ENCODE measurements around the gene TTLL1. TPM values are rescaled to one million over a fixed set of nuclear protein-coding genes. Genes with fewer than 3 reads are reported as not detected.
A peak's percentile ranks its signal among the peaks of the same experiment; 100 is the strongest.
"Not testable (repeated sequence)": the region's sequence is repeated elsewhere in the genome, so short reads cannot be mapped to it uniquely, and the experiment has no call there.

TTLL1 gene
- total RNA-seq, 1 donor from 2014 or later, result 16.9 TPM

DNA sequence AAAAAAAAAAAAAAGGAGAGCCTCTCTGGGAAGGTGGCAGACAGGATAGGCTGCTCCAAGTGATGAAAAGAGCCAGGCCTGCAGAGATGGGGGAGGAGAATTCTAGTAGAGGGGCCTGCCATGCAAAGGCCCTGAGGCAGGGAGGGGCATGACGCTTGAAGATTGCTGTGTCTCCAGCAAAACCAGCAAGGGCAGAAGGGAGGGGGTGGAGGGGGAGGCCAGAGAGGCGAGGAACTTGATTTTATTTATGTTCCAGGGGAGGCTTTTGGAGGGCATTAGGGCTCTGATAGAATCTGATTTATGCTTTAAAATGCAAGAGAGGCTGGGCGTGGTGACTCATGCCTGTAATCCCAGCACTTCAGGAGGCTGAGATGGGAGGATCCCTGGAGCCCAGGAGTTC is 57.6 kb downstream of the TTLL1 start:
- Mint-ChIP-seq H3K4me1 (ENCODE audit: unreplicated experiment) (peaks cover 18% of the 10 kb centered on the region), H3K9me3 (no peaks in the 10 kb centered on the region), H3K36me3 (no peaks in the 10 kb centered on the region), H3K27ac (peak overlapping the region; percentile 86), H3K4me3 (no peak overlapping the region), H3K27me3 (no peaks in the 10 kb centered on the region)
- TF ChIP-seq, protein P1, sequence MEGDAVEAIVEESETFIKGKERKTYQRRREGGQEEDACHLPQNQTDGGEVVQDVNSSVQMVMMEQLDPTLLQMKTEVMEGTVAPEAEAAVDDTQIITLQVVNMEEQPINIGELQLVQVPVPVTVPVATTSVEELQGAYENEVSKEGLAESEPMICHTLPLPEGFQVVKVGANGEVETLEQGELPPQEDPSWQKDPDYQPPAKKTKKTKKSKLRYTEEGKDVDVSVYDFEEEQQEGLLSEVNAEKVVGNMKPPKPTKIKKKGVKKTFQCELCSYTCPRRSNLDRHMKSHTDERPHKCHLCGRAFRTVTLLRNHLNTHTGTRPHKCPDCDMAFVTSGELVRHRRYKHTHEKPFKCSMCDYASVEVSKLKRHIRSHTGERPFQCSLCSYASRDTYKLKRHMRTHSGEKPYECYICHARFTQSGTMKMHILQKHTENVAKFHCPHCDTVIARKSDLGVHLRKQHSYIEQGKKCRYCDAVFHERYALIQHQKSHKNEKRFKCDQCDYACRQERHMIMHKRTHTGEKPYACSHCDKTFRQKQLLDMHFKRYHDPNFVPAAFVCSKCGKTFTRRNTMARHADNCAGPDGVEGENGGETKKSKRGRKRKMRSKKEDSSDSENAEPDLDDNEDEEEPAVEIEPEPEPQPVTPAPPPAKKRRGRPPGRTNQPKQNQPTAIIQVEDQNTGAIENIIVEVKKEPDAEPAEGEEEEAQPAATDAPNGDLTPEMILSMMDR (conservative IDR thresholded peaks at IDR 0.05), result no peak
- no peak for DNase-seq (ENCODE audit: extremely low spot score, unreplicated experiment)

DNA sequence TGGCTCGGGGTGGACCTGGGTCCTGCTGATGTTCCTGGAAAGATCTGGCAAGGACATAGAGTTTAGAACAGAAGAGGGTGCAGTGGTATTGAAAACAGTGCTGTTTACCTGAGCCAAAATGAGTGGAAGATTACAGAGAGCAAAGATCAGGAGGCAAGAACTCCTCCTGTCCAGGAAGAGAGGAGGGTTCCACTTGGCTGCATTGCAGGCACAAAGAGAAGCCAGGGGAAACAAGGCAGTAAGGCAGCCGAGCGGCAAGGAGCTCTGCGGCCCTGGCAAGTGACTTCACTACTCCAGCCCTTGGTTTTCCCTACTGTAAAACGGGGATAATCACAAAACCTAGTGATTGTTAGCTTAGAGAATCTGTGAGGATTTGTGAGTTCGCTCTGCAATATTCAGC is 70.6 kb downstream of the TTLL1 start:
- Mint-ChIP-seq H3K36me3 (no peaks in the 10 kb centered on the region), H3K9me3 (no peaks in the 10 kb centered on the region), H3K27ac (no peak overlapping the region), H3K4me3 (no peak overlapping the region), H3K4me1 (ENCODE audit: unreplicated experiment) (peaks cover 13% of the 10 kb centered on the region), H3K27me3 (no peaks in the 10 kb centered on the region)
- no peak for DNase-seq (ENCODE audit: extremely low spot score, unreplicated experiment)
- TF ChIP-seq, protein P1 (conservative IDR thresholded peaks at IDR 0.05), result no peak

DNA sequence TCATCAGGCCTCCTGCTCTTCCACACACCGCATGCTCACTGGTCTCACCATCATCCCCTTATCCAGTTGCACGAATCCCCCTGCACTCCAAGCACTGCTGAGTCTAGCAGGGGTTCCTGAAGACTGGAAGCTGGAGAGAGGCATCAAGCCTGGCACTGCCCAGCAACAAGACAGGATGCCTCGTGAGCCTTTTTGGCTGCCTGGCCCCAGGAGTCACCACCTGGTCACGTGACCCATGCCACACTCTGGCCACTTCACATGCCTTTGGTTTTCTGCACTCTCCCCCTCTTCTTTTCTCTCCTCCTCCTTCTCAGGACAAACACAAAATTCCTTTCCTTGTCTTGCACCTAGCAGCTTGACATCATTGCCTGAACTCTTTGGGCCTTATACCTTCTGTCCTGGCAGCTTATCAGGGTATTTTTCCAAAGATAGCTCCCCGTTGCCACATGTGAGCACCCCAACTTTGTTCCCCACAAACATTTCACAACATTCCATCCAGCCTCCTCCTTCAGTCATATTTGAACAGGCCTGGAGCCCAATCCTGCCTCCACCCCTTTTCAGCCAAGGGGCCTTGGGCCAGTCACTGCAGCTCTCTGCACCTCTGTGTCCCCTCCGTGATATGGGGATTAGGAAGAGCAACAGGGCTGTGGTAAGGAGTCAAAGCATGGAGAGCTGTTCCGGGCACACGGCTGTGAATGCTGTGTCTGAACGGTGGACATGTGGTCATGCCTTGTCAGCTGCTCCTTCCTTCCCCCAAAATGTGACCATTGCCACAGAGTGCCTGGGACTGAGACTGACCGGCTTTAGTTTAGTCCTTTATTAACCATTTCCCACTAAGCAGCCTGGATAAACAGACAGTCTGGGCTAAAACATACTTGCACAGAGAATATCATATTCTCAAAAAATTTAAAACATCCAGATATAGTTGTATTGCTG is 71.4 kb downstream of the TTLL1 start:
- Mint-ChIP-seq H3K4me1 (ENCODE audit: unreplicated experiment) (peaks cover 20% of the 10 kb centered on the region), H3K27me3 (no peaks in the 10 kb centered on the region), H3K27ac (no peak overlapping the region), H3K36me3 (no peaks in the 10 kb centered on the region), H3K9me3 (no peaks in the 10 kb centered on the region), H3K4me3 (peak overlapping the region; percentile 71)
- DNase-seq (ENCODE audit: extremely low spot score, unreplicated experiment), result no peak
- TF ChIP-seq, protein P1 (conservative IDR thresholded peaks at IDR 0.05), result no peak

- DNase-seq (ENCODE audit: extremely low spot score, unreplicated experiment); H3K4me3 Mint-ChIP-seq: not testable (repeated sequence)
Observed at GRCh38 chr22:43016150-43016549, 73.0 kb downstream of the TTLL1 start.

DNA sequence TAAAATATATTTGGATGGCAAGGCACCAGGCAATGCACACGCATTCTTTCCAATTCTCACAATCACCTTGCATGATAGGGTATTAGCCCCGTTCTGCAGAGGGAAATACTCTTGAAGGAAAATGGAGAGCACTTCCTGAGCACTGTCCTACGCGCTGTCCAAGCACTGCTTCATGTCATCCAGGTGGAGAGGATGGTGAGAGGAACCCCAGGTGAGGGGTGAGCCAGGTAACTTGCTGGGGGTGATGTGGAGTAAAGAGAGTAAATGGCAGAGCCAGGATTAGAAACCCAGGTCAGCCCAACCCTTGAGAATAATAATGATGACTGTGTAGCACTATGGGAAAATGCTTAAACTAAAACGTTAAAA is 73.5 kb downstream of the TTLL1 start:
- TF ChIP-seq, protein P1 (conservative IDR thresholded peaks at IDR 0.05), result no peak
- peaks cover 27% of the 10 kb centered on the region for H3K4me1 Mint-ChIP-seq (ENCODE audit: unreplicated experiment)
- H3K27ac Mint-ChIP-seq, result peak overlapping the region; percentile 92
- no peaks in the 10 kb centered on the region for H3K9me3 Mint-ChIP-seq
- H3K36me3 Mint-ChIP-seq, result no peaks in the 10 kb centered on the region
- DNase-seq (ENCODE audit: extremely low spot score, unreplicated experiment), result no peak
- H3K27me3 Mint-ChIP-seq, result no peaks in the 10 kb centered on the region
- peak overlapping the region; percentile 96 for H3K4me3 Mint-ChIP-seq

More at GRCh38 chr22:43016150-43016549, 73.0 kb downstream of the TTLL1 start:
- not testable (repeated sequence) for H3K9me3 Mint-ChIP-seq, H3K36me3 Mint-ChIP-seq, H3K27ac Mint-ChIP-seq, H3K27me3 Mint-ChIP-seq
- H3K4me1 Mint-ChIP-seq (ENCODE audit: unreplicated experiment), result peaks cover 25% of the 10 kb centered on the region

DNA sequence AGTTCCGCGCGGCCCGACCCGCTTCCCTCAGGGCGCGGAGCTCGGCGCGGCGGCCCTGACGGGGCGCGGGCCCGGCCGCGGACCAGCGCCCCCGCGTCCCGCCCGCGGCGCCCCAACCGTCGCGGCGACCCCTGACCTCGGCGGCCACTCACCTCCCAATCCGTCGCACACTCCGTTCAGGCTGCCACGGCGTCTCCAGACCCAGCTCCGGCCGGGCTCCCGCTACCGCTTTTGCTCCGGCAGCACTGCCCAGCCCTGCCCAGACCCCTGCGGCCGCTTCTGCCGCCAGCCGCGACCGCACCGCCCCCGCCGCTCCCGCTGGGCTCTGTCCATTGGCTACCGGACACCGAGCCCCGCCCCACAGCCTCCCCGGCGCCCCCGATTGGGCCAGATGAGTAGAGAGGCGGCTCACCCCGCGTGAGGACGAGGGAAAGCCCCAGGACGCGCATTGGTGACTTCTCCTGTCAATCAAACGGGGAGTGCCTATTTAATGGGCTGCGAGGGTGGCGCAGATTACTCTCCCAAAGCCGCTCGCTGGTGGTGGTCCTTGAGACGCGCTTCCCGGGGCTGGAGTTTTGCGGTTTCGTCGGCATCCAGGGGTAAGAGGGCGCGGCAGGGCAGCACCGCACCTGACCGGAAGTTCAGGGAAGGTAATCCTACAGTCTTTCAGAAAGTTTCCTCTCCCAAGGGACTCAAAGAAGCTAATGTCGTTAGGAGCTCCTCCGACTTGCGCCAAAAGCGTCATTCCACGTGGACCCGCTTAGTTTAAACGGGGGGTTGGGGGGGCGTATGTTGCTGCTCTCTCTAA is 74.1 kb downstream of the TTLL1 start, which contains the start of gene PACSIN2:
TSS of gene PACSIN2 (minus strand) at position 281 of the 808 bp plus-strand sequence. CDS start 103,069 bp downstream, outside the sequence.
- TF ChIP-seq, protein P1 (conservative IDR thresholded peaks at IDR 0.05), result no peak
- Mint-ChIP-seq H3K36me3 (no peaks in the 10 kb centered on the region), H3K4me3 (peak within 1 kb of the TSS; percentile 96), H3K27ac (peak within 1 kb of the TSS; percentile 92), H3K4me1 (ENCODE audit: unreplicated experiment) (peaks cover 27% of the 10 kb centered on the region), H3K27me3 (no peaks in the 10 kb centered on the region), H3K9me3 (no peaks in the 10 kb centered on the region)
- DNase-seq (ENCODE audit: extremely low spot score, unreplicated experiment), result peak; percentile 99
